GM21367 (cell line): ENCODE data around the gene TEDC2.
A peak's percentile ranks its signal among the peaks of the same experiment; 100 is the strongest.

Experiments
- ATAC-seq: cut with Tn5 transposase; IDR thresholded peaks from one replicate; pipeline ENCODE4 v1.9.1; 2021; ENCODE audit not compliant: unreplicated experiment

TEDC2 gene

GRCh38 chr16:2494616-2495015, 34.7 kb downstream of the TEDC2 start:
- no peak for ATAC-seq

- no peak for ATAC-seq
Measured at GRCh38 chr16:2495041-2495440, 35.1 kb downstream of the TEDC2 start.

- no peak for ATAC-seq
Measured at GRCh38 chr16:2496223-2497115, 36.6 kb downstream of the TEDC2 start.

- no peak for ATAC-seq
Measured at GRCh38 chr16:2497116-2497630, 37.3 kb downstream of the TEDC2 start.

- ATAC-seq: no peak
Measured at GRCh38 chr16:2497695-2498484, 38.0 kb downstream of the TEDC2 start.

- no peak for ATAC-seq
Measured at GRCh38 chr16:2498531-2499253, 38.8 kb downstream of the TEDC2 start.

GRCh38 chr16:2499454-2499853, 39.5 kb downstream of the TEDC2 start:
- ATAC-seq: no peak

GRCh38 chr16:2499890-2500429, 40.1 kb downstream of the TEDC2 start:
- ATAC-seq: no peak

GRCh38 chr16:2500430-2500917, 40.6 kb downstream of the TEDC2 start:
- ATAC-seq: no peak

GRCh38 chr16:2500918-2501750, 41.2 kb downstream of the TEDC2 start:
- no peak for ATAC-seq

- no peak for ATAC-seq
Measured at GRCh38 chr16:2501946-2502895, 42.3 kb downstream of the TEDC2 start.

- ATAC-seq: no peak
Measured at GRCh38 chr16:2505695-2506094, 45.8 kb downstream of the TEDC2 start.

- ATAC-seq: peak; percentile 54
Measured at GRCh38 chr16:2507052-2507659, 47.2 kb downstream of the TEDC2 start.

GRCh38 chr16:2507665-2508064, 47.8 kb downstream of the TEDC2 start:
- no peak for ATAC-seq

- no peak for ATAC-seq
Measured at GRCh38 chr16:2508722-2509400, 49.0 kb downstream of the TEDC2 start.

- ATAC-seq: no peak
Measured at GRCh38 chr16:2511128-2511800, 51.4 kb downstream of the TEDC2 start.
